ENCODE results near the gene SLC34A2.

SLC34A2 gene

DNA sequence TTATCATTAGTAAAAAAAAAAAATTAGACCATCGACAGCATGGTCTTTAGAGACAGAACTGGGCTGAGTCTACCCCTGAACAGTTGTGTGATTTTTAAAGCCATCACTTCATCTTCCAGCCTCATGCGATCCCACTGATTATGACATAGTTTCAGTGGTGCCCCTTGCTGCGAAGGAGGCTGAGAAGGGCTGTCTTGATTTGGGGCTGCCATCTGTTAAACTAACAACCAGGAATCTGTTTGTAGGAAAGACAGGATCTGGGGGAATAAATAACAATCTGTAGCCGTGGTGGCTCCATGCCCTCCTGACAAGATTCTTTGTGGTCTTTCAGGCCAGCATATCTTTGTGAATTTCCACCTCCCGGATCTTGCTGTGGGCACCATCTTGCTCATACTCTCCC, 17.1 kb downstream of the SLC34A2 start:
- H3K27me3 Mint-ChIP-seq = no peaks in the 10 kb centered on the region
- DNase-seq = no peak
- no peak overlapping the region for H3K27ac Mint-ChIP-seq
- H3K4me1 Mint-ChIP-seq (ENCODE audit: low read depth in 2 of 2) = peaks cover 0 to 1% of the 10 kb centered on the region in 2 donors
- no peak overlapping the region for H3K4me3 Mint-ChIP-seq
- no peaks in the 10 kb centered on the region for H3K36me3 Mint-ChIP-seq (ENCODE audit: insufficient read depth)
- H3K9me3 Mint-ChIP-seq = peaks cover 0 to 7% of the 10 kb centered on the region in 2 donors
- ATAC-seq (replicated peaks) = no peak

GRCh38 chr4:25674386-25674785, 18.7 kb downstream of the SLC34A2 start:
- peaks cover 0 to 1% of the 10 kb centered on the region in 2 donors for H3K4me1 Mint-ChIP-seq (ENCODE audit: low read depth in 2 of 2)
- H3K27ac Mint-ChIP-seq = no peak overlapping the region
- DNase-seq (no peak), ATAC-seq (replicated peaks) (no peak)
- peaks cover 0 to 3% of the 10 kb centered on the region in 2 donors for H3K27me3 Mint-ChIP-seq
- peaks cover 0 to 7% of the 10 kb centered on the region in 2 donors for H3K9me3 Mint-ChIP-seq
- H3K36me3 Mint-ChIP-seq (ENCODE audit: insufficient read depth) = no peaks in the 10 kb centered on the region
- no peak overlapping the region for H3K4me3 Mint-ChIP-seq

DNA sequence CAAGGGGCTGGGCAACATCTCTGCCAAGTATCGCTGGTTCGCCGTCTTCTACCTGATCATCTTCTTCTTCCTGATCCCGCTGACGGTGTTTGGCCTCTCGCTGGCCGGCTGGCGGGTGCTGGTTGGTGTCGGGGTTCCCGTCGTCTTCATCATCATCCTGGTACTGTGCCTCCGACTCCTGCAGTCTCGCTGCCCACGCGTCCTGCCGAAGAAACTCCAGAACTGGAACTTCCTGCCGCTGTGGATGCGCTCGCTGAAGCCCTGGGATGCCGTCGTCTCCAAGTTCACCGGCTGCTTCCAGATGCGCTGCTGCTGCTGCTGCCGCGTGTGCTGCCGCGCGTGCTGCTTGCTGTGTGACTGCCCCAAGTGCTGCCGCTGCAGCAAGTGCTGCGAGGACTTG, 20.6 kb downstream of the SLC34A2 start:
- H3K27ac Mint-ChIP-seq = no peak overlapping the region

GRCh38 chr4:25677157-25677556, 21.5 kb downstream of the SLC34A2 start:
- DNase-seq (no peak), ATAC-seq (replicated peaks) (no peak)
- Mint-ChIP-seq H3K4me3 (no peak overlapping the region), H3K36me3 (ENCODE audit: insufficient read depth) (no peaks in the 10 kb centered on the region), H3K27me3 (peaks cover 0 to 8% of the 10 kb centered on the region in 2 donors), H3K9me3 (peaks cover 0 to 7% of the 10 kb centered on the region in 2 donors), H3K27ac (no peak overlapping the region), H3K4me1 (ENCODE audit: low read depth in 2 of 2) (peaks cover 0 to 1% of the 10 kb centered on the region in 2 donors)

More for the DNA sequence above, 20.6 kb downstream of the SLC34A2 start:
- DNase-seq (no peak), ATAC-seq (replicated peaks) (no peak)
- Mint-ChIP-seq H3K36me3 (ENCODE audit: insufficient read depth) (no peaks in the 10 kb centered on the region), H3K4me3 (no peak overlapping the region), H3K27me3 (peaks cover 0 to 8% of the 10 kb centered on the region in 2 donors), H3K9me3 (peaks cover 0 to 7% of the 10 kb centered on the region in 2 donors), H3K4me1 (ENCODE audit: low read depth in 2 of 2) (peaks cover 0 to 1% of the 10 kb centered on the region in 2 donors)

- H3K9me3 Mint-ChIP-seq = peaks cover 0 to 4% of the 10 kb centered on the region in 2 donors
- peaks cover 0 to 8% of the 10 kb centered on the region in 2 donors for H3K27me3 Mint-ChIP-seq
- H3K36me3 Mint-ChIP-seq (ENCODE audit: insufficient read depth) = no peaks in the 10 kb centered on the region
- no peak for DNase-seq
- peaks cover 0 to 1% of the 10 kb centered on the region in 2 donors for H3K4me1 Mint-ChIP-seq (ENCODE audit: low read depth in 2 of 2)
- no peak for ATAC-seq (replicated peaks)
- no peak overlapping the region for H3K27ac Mint-ChIP-seq
- H3K4me3 Mint-ChIP-seq = no peak overlapping the region
Observed at GRCh38 chr4:25677943-25678342, 22.3 kb downstream of the SLC34A2 start.

- peaks cover 0 to 8% of the 10 kb centered on the region in 2 donors for H3K27me3 Mint-ChIP-seq
- ATAC-seq (replicated peaks) = peak; percentile 89
- H3K4me1 Mint-ChIP-seq (ENCODE audit: low read depth in 2 of 2) = peaks cover 3 to 22% of the 10 kb centered on the region in 2 donors
- peak in 2 of 3 experiments; percentile 0 to 22 for DNase-seq
- peaks cover 0 to 7% of the 10 kb centered on the region in 2 donors for H3K9me3 Mint-ChIP-seq
- H3K27ac Mint-ChIP-seq = peak overlapping the region in 1 of 2 donors; percentile 2
- peak overlapping the region; percentile 46 to 53 for H3K4me3 Mint-ChIP-seq
- peaks cover 8% of the 10 kb centered on the region for H3K36me3 Mint-ChIP-seq (ENCODE audit: insufficient read depth)
Observed at GRCh38 chr4:25687773-25688172, 32.1 kb downstream of the SLC34A2 start.

DNA sequence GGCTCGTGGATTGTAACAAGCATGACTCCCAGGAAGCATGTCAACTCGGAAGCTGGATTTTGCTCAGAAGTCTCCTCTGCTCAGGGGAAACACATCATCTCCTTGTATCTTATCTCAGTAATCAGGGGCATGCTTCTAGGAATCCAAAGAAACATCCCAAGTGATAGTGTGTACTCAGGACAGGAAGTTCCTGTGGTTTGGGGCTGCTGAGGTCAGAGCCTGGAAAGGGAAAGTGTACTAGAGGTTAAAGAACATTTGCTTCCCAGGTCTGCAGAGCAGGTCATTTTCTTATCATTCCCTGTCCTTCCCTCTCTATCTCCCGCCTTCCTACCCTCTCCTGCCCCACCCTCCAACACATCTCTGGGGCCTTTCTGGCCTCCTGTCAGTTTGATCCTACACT, 38.8 kb downstream of the SLC34A2 start:
- H3K4me1 Mint-ChIP-seq (ENCODE audit: low read depth in 2 of 2) = peaks cover 4 to 5% of the 10 kb centered on the region in 2 donors
- no peak overlapping the region for H3K27ac Mint-ChIP-seq
- DNase-seq (no peak), ATAC-seq (replicated peaks) (no peak)
- H3K36me3 Mint-ChIP-seq (ENCODE audit: insufficient read depth) = no peaks in the 10 kb centered on the region
- H3K4me3 Mint-ChIP-seq = no peak overlapping the region
- H3K9me3 Mint-ChIP-seq = peaks cover 0 to 7% of the 10 kb centered on the region in 2 donors
- H3K27me3 Mint-ChIP-seq = peaks cover 5 to 17% of the 10 kb centered on the region in 2 donors

GRCh38 chr4:25696409-25696808, 40.8 kb downstream of the SLC34A2 start:
- peaks cover 4 to 5% of the 10 kb centered on the region in 2 donors for H3K4me1 Mint-ChIP-seq (ENCODE audit: low read depth in 2 of 2)
- ATAC-seq (replicated peaks) (no peak), DNase-seq (no peak)
- peaks cover 5 to 17% of the 10 kb centered on the region in 2 donors for H3K27me3 Mint-ChIP-seq
- peaks cover 0 to 2% of the 10 kb centered on the region in 2 donors for H3K9me3 Mint-ChIP-seq
- H3K27ac Mint-ChIP-seq = no peak overlapping the region
- H3K36me3 Mint-ChIP-seq (ENCODE audit: insufficient read depth) = no peaks in the 10 kb centered on the region
- H3K4me3 Mint-ChIP-seq = no peak overlapping the region

- Mint-ChIP-seq H3K9me3 (no peaks in the 10 kb centered on the region), H3K36me3 (ENCODE audit: insufficient read depth) (no peaks in the 10 kb centered on the region), H3K4me1 (ENCODE audit: low read depth in 2 of 2) (peaks cover 4 to 5% of the 10 kb centered on the region in 2 donors), H3K4me3 (no peak overlapping the region), H3K27ac (no peak overlapping the region), H3K27me3 (peaks cover 5 to 17% of the 10 kb centered on the region in 2 donors)
- ATAC-seq (replicated peaks) (no peak), DNase-seq (no peak)
Observed at GRCh38 chr4:25697516-25697915, 41.9 kb downstream of the SLC34A2 start.

DNA sequence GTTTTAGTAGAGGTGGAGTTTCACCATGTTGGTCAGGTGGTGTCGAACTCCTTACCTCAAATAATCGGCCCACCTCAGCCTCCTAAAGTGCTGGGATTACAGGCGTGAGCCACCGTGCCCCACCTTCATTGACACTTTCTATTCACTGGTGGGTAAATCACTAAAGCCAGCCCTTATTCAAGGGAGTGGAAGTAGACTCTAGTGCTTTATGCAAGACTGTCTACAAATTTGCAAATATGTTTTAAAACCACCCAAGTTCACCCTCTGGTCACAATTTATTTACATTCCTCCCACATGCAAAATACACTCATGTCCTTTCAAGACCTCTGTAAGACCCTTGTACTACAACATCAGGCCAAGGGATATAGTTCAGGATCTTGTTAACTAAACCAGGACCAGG, 45.0 kb downstream of the SLC34A2 start:
- H3K27me3 Mint-ChIP-seq = peaks cover 5 to 10% of the 10 kb centered on the region in 2 donors

DNA sequence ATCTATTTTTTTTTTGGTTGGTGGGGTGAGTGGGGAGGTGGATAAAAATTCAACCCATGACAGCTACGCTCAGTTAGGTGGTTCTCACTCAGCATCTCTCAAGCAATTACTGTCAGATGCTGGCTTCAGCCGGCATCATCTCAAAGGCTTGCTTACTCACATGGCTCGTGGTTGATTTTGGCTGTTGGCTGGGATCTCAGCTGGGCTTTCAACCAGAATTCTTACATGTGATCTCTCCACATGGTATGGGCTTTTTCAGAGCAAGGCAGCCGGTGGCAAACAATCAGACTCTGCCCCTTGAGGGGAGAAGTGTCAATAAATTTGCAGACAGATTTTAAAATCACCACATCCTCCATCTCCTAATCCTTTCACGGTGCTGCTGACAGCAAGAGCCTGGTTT, 47.2 kb downstream of the SLC34A2 start:
- Mint-ChIP-seq H3K9me3 (no peaks in the 10 kb centered on the region), H3K4me3 (no peak overlapping the region), H3K27ac (no peak overlapping the region), H3K27me3 (no peaks in the 10 kb centered on the region), H3K4me1 (ENCODE audit: low read depth in 2 of 2) (no peaks in the 10 kb centered on the region), H3K36me3 (ENCODE audit: insufficient read depth) (no peaks in the 10 kb centered on the region)
- ATAC-seq (replicated peaks) (no peak), DNase-seq (no peak)

More for the DNA sequence above, 45.0 kb downstream of the SLC34A2 start:
- Mint-ChIP-seq H3K9me3 (no peaks in the 10 kb centered on the region), H3K4me3 (no peak overlapping the region), H3K36me3 (ENCODE audit: insufficient read depth) (no peaks in the 10 kb centered on the region), H3K27ac (no peak overlapping the region), H3K4me1 (ENCODE audit: low read depth in 2 of 2) (no peaks in the 10 kb centered on the region)
- ATAC-seq (replicated peaks) = no peak
- DNase-seq = no peak

DNA sequence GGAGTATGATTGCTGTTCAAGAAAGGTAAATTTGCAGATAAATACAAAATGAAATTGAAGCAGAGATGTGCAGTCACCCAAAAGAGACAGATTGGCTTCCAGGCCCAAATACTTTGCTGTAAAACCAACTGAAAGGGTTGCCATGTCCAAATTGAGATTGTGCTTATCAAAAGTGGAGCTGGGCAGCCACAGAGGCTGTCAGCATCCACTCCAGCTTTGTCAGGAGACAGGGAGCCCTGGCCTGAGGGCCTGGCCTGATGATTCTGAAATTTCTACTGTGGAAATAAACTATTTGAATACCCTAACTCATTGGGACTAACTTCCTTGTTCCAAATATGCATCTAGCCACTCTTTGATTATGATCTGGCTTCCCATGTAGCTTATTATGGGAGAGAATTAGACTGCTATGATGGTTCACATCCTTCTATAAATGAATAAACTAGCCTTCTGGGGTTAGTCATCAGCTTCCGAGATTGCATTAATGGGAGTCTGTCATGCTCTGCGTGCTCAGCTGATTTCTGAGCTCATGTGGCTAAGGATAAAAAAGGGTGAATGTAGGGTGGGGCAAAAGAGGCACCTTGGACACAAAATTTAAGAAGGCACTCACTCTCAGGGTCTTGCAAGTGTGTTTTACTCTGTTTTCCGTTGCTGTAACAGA, 48.2 kb downstream of the SLC34A2 start:
- DNase-seq = no peak

DNA sequence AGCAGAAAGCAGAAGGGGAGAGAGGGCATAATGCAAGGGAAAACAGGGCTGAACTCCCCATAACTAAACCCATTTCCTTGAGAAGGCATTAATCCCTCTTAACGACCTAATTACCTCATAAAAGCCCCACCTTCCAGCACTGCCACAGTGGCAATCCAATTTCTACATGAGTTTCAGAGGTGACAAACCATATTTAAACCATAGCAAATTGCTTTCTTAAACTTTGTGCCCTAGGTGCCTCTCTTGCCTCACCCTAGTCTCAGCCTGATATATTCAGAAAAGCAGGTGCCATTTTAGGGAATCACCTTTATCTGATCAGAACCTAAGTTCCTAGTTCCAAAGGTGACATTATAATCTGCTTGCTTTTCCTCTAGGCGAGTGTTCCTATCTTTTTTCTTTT, 48.9 kb downstream of the SLC34A2 start:
- Mint-ChIP-seq H3K27ac (no peak overlapping the region), H3K27me3 (peaks cover 0 to 4% of the 10 kb centered on the region in 2 donors), H3K4me3 (no peak overlapping the region), H3K4me1 (ENCODE audit: low read depth in 2 of 2) (no peaks in the 10 kb centered on the region), H3K36me3 (ENCODE audit: insufficient read depth) (no peaks in the 10 kb centered on the region), H3K9me3 (peaks cover 0 to 3% of the 10 kb centered on the region in 2 donors)
- ATAC-seq (replicated peaks) (no peak), DNase-seq (no peak)

More for the DNA sequence above, 48.2 kb downstream of the SLC34A2 start:
- H3K9me3 Mint-ChIP-seq = peaks cover 0 to 2% of the 10 kb centered on the region in 2 donors
- no peak overlapping the region for H3K27ac Mint-ChIP-seq
- H3K36me3 Mint-ChIP-seq (ENCODE audit: insufficient read depth) = no peaks in the 10 kb centered on the region
- ATAC-seq (replicated peaks) = no peak
- no peaks in the 10 kb centered on the region for H3K27me3 Mint-ChIP-seq
- no peak overlapping the region for H3K4me3 Mint-ChIP-seq
- no peaks in the 10 kb centered on the region for H3K4me1 Mint-ChIP-seq (ENCODE audit: low read depth in 2 of 2)

- Mint-ChIP-seq H3K27me3 (peaks cover 0 to 5% of the 10 kb centered on the region in 2 donors), H3K36me3 (ENCODE audit: insufficient read depth) (no peaks in the 10 kb centered on the region), H3K9me3 (peaks cover 0 to 3% of the 10 kb centered on the region in 2 donors), H3K4me1 (ENCODE audit: low read depth in 2 of 2) (no peaks in the 10 kb centered on the region), H3K4me3 (no peak overlapping the region), H3K27ac (no peak overlapping the region)
- no peak for DNase-seq
- no peak for ATAC-seq (replicated peaks)
Observed at GRCh38 chr4:25710637-25711036, 55.0 kb downstream of the SLC34A2 start.
